D721Med (cell line): Measurements from ENCODE around the gene TAC1.
"Not testable (repeated sequence)": the region's sequence is repeated elsewhere in the genome, so short reads cannot be mapped to it uniquely, and the experiment has no call there.

Experiments
- DNase-seq: peaks from one replicate; pipeline ENCODE4 v3.0.0; 2011; ENCODE audit warnings: low spot score; ENCODE audit not compliant: insufficient read length
- FAIRE-seq: peaks from 2 replicates; lab custom pipeline; 2011; peaks lifted over from hg19 to GRCh38; lab: Jason Lieb, UNC
- CTCF ChIP-seq: IDR thresholded peaks from 2 replicates; pipeline ENCODE4 v1.5.1; 2012; ENCODE audit warnings: mild to moderate bottlenecking, control low read depth; ENCODE audit not compliant: insufficient read depth; ENCODE audit errors: missing control alignments

Gene TAC1

GRCh38 chr7:97770850-97771249, 39.0 kb downstream of the TAC1 start:
- DNase-seq (no peak), FAIRE-seq (no peak)
- TF ChIP-seq CTCF = no peak

GRCh38 chr7:97771576-97771975, 39.7 kb downstream of the TAC1 start:
- FAIRE-seq = no peak
- TF ChIP-seq CTCF = no peak
- DNase-seq = no peak

- TF ChIP-seq CTCF = no peak
- no peak for DNase-seq
- no peak for FAIRE-seq
Observed at GRCh38 chr7:97772045-97772901, 40.4 kb downstream of the TAC1 start.

- DNase-seq, FAIRE-seq: not testable (repeated sequence)
Observed at GRCh38 chr7:97786398-97786797, 54.5 kb downstream of the TAC1 start.
